ENCODE results near the gene MIB2.

DNA sequence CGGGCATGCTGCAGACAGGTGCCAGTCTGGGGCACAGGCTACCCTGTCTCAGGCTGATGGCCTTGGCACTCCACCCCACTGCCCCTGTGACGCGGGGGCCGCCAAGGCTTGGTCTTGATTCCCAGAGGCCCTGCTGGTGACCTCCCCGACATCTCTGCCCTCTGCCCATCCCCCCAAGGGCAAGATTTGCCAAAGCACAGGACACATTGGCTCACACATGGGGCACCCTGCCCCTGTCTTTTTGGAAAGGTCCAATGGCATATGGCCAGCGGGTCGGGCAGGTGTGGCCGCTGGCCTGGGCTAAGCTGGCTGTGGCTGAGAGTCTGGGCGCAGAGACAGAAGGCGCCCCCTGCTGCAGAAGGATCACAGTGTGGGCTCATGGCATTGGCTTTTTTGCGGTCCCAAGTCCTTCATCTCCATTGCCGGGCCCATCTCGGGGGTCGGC is 4.6 kb downstream of the MIB2 start:
- TF ChIP-seq, protein P1, sequence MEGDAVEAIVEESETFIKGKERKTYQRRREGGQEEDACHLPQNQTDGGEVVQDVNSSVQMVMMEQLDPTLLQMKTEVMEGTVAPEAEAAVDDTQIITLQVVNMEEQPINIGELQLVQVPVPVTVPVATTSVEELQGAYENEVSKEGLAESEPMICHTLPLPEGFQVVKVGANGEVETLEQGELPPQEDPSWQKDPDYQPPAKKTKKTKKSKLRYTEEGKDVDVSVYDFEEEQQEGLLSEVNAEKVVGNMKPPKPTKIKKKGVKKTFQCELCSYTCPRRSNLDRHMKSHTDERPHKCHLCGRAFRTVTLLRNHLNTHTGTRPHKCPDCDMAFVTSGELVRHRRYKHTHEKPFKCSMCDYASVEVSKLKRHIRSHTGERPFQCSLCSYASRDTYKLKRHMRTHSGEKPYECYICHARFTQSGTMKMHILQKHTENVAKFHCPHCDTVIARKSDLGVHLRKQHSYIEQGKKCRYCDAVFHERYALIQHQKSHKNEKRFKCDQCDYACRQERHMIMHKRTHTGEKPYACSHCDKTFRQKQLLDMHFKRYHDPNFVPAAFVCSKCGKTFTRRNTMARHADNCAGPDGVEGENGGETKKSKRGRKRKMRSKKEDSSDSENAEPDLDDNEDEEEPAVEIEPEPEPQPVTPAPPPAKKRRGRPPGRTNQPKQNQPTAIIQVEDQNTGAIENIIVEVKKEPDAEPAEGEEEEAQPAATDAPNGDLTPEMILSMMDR (IDR thresholded peaks at IDR 0.05) = peak; percentile 35; the same call in 1 of the 2 replicates
- no peak for TF ChIP-seq SMC3 (IDR thresholded peaks at IDR 0.05; ENCODE audit: low read depth, low read length)
- no peak for TF ChIP-seq FOXJ3 (CRISPR knock-in tag; IDR thresholded peaks at IDR 0.05)
- no peak for TF ChIP-seq FOXM1 (IDR thresholded peaks at IDR 0.05; ENCODE audit: low read depth)
- TF ChIP-seq, protein P2, sequence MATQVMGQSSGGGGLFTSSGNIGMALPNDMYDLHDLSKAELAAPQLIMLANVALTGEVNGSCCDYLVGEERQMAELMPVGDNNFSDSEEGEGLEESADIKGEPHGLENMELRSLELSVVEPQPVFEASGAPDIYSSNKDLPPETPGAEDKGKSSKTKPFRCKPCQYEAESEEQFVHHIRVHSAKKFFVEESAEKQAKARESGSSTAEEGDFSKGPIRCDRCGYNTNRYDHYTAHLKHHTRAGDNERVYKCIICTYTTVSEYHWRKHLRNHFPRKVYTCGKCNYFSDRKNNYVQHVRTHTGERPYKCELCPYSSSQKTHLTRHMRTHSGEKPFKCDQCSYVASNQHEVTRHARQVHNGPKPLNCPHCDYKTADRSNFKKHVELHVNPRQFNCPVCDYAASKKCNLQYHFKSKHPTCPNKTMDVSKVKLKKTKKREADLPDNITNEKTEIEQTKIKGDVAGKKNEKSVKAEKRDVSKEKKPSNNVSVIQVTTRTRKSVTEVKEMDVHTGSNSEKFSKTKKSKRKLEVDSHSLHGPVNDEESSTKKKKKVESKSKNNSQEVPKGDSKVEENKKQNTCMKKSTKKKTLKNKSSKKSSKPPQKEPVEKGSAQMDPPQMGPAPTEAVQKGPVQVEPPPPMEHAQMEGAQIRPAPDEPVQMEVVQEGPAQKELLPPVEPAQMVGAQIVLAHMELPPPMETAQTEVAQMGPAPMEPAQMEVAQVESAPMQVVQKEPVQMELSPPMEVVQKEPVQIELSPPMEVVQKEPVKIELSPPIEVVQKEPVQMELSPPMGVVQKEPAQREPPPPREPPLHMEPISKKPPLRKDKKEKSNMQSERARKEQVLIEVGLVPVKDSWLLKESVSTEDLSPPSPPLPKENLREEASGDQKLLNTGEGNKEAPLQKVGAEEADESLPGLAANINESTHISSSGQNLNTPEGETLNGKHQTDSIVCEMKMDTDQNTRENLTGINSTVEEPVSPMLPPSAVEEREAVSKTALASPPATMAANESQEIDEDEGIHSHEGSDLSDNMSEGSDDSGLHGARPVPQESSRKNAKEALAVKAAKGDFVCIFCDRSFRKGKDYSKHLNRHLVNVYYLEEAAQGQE (IDR thresholded peaks at IDR 0.05; ENCODE audit: low read depth, low read length) = no peak
- no peak for TF ChIP-seq TCF12 (IDR thresholded peaks at IDR 0.05)
- TF ChIP-seq, protein P3, sequence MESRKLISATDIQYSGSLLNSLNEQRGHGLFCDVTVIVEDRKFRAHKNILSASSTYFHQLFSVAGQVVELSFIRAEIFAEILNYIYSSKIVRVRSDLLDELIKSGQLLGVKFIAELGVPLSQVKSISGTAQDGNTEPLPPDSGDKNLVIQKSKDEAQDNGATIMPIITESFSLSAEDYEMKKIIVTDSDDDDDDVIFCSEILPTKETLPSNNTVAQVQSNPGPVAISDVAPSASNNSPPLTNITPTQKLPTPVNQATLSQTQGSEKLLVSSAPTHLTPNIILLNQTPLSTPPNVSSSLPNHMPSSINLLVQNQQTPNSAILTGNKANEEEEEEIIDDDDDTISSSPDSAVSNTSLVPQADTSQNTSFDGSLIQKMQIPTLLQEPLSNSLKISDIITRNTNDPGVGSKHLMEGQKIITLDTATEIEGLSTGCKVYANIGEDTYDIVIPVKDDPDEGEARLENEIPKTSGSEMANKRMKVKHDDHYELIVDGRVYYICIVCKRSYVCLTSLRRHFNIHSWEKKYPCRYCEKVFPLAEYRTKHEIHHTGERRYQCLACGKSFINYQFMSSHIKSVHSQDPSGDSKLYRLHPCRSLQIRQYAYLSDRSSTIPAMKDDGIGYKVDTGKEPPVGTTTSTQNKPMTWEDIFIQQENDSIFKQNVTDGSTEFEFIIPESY (IDR thresholded peaks at IDR 0.05; ENCODE audit: borderline replicate concordance, low read depth) = no peak
- TF ChIP-seq YY1 (IDR thresholded peaks at IDR 0.05; ENCODE audit: low read depth) = no peak
- no peak for TF ChIP-seq RFX5 (IDR thresholded peaks at IDR 0.05; ENCODE audit: low read length)
- TF ChIP-seq, protein P4, sequence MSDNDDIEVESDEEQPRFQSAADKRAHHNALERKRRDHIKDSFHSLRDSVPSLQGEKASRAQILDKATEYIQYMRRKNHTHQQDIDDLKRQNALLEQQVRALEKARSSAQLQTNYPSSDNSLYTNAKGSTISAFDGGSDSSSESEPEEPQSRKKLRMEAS (IDR thresholded peaks at IDR 0.05; ENCODE audit: low read depth) = no peak
- TF ChIP-seq MXI1 (IDR thresholded peaks at IDR 0.05; ENCODE audit: low read depth, low read length) = no peak

Measured in SK-N-SH (cell line).